ENCODE measurements around the gene C9orf153.

Gene C9orf153

GRCh38 chr9:86181379-86182315, 77.8 kb downstream of the C9orf153 start:
- no peak for TF ChIP-seq CTCF (IDR thresholded peaks at IDR 0.05; ENCODE audit: extremely low read depth, missing control alignments)
- no peak for DNase-seq (ENCODE audit: low spot score)

GRCh38 chr9:86178503-86178902, 81.0 kb downstream of the C9orf153 start:
- TF ChIP-seq CTCF (IDR thresholded peaks at IDR 0.05; ENCODE audit: extremely low read depth, missing control alignments): no peak
- no peak for DNase-seq (ENCODE audit: low spot score)

- DNase-seq (ENCODE audit: low spot score): no peak
- no peak for TF ChIP-seq CTCF (IDR thresholded peaks at IDR 0.05; ENCODE audit: extremely low read depth, missing control alignments)
Measured at GRCh38 chr9:86177995-86178394, 81.5 kb downstream of the C9orf153 start.

GRCh38 chr9:86176468-86176867, 83.0 kb downstream of the C9orf153 start:
- TF ChIP-seq CTCF (IDR thresholded peaks at IDR 0.05; ENCODE audit: extremely low read depth, missing control alignments): no peak
- DNase-seq (ENCODE audit: low spot score): no peak

- DNase-seq (ENCODE audit: low spot score): no peak
- no peak for TF ChIP-seq CTCF (IDR thresholded peaks at IDR 0.05; ENCODE audit: extremely low read depth, missing control alignments)
Measured at GRCh38 chr9:86175743-86176456, 83.6 kb downstream of the C9orf153 start.

- no peak for DNase-seq (ENCODE audit: low spot score)
- no peak for TF ChIP-seq CTCF (IDR thresholded peaks at IDR 0.05; ENCODE audit: extremely low read depth, missing control alignments)
Measured at GRCh38 chr9:86175223-86175622, 84.2 kb downstream of the C9orf153 start.
